H1 (cell line): ENCODE results near the gene CMPK2. TPM values are rescaled to one million over a fixed set of nuclear protein-coding genes. Genes with fewer than 3 reads are reported as not detected.

Experiments
- ASH2L ChIP-seq: fragments of 200-600, 300-600 bp; sonication (generic); IDR thresholded peaks from one replicate; pipeline ENCODE4 v1.7.1; 2017; ENCODE audit warnings: low read length
- CBX8 ChIP-seq: fragments of 300-800, 300-1000 bp; sonication (generic); IDR thresholded peaks from 2 replicates; pipeline ENCODE4 v1.7.1; 2016; ENCODE audit warnings: low read depth, low read length, borderline replicate concordance
- CTBP2 ChIP-seq: IDR thresholded peaks from 2 replicates; pipeline ENCODE4 v1.7.0; 2011; ENCODE audit warnings: borderline replicate concordance, mild to moderate bottlenecking, moderate library complexity, mixed read lengths, low read length; ENCODE audit not compliant: insufficient read depth, insufficient read length
- EP300 ChIP-seq, 2 experiments: IDR thresholded peaks; 1 replicate in 1 of 2; 2 replicates in 1 of 2; pipeline ENCODE4 v1.6.1; 2011 to 2012; ENCODE audit warnings: low read depth in 2 of 2, low read length in 2 of 2, mild to moderate bottlenecking in 2 of 2, borderline replicate concordance in 1 of 2, inconsistent platforms in 1 of 2, moderate library complexity in 1 of 2
- FOSL1 ChIP-seq: IDR thresholded peaks from 2 replicates; pipeline ENCODE4 v1.6.1; 2011; ENCODE audit warnings: mild to moderate bottlenecking, low read depth, low read length, moderate library complexity; ENCODE audit not compliant: insufficient read depth
- JUND ChIP-seq: IDR thresholded peaks from 2 replicates; pipeline ENCODE4 v1.6.1; 2011; ENCODE audit warnings: mild to moderate bottlenecking, improper control_type of control experiment, low read length
- NRF1 ChIP-seq: IDR thresholded peaks from 2 replicates; pipeline ENCODE4 v1.6.1; 2011; ENCODE audit warnings: mild to moderate bottlenecking, low read depth, low read length, improper control_type of control experiment
- SIRT6 ChIP-seq: IDR thresholded peaks from one replicate; pipeline ENCODE4 v1.7.1; 2012; ENCODE audit warnings: low read length, inconsistent platforms
- polyA plus RNA-seq, 7 experiments: library from polyadenylated mRNA; depleted of rRNA in 3 of 7; stranded (reverse) in 5 of 7; unstranded in 2 of 7; fragments of >200 nt in 5 of 7; fragments of 200-250 nt in 2 of 7; gene quantifications; 1 replicate in 5 of 7; 2 replicates in 1 of 7; 4 replicates in 1 of 7; pipeline versions ENCODE4 v1.2.1 to v1.2.3, GENCODE V29; 2011 to 2013; ENCODE audit warnings: missing spikeins in 2 of 7, mixed read lengths in 2 of 7
- total RNA-seq: library from RNA; stranded (reverse); fragmentation: NEBNext Ultra II Directional; extraction: Animal tissue kit (Norgen Biotek cat#: 25700); gene quantifications from 2 replicates; pipeline ENCODE4 v1.2.1, GENCODE V29; 2021
- TF ChIP-seq, protein P1 (sequence below): fragments of 300-600 bp; sonication (generic); IDR thresholded peaks from 2 replicates; pipeline ENCODE4 v1.7.1; 2012; ENCODE audit warnings: low read length, moderate library complexity, mild to moderate bottlenecking, inconsistent platforms; ENCODE audit not compliant: insufficient replicate concordance

CMPK2 gene
- total and polyA plus RNA-seq, 2 of the 8 experiments (the other 6 are each of a cell fraction or from before 2014, with no cell fraction given), result 0.28 to 0.53 TPM

DNA sequence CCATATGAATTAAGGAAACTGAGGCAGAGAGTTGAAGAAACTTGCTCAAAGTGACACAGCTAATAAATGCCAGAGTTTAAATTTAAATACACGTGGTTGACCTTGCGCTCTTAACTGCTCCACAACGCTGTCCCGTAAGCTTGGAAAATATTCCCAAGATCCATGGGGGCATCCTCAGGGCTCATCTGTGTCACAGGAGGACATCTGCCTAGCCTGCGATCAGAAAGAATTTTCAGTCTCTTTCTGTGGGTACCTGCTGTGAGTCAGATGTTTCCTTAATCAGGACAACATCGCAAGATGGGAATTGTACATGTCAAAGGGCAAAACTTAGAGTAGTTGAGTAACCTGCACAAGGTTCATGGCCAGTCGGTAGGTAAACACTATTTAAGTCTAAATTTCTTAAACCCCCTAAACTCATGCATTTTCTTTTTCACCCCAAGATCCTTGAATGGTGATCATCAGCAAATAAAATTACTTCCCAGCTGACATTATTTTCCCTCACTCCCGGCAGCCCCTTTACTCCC, 1.4 kb downstream of the CMPK2 start (continued):
- TF ChIP-seq, protein P1, sequence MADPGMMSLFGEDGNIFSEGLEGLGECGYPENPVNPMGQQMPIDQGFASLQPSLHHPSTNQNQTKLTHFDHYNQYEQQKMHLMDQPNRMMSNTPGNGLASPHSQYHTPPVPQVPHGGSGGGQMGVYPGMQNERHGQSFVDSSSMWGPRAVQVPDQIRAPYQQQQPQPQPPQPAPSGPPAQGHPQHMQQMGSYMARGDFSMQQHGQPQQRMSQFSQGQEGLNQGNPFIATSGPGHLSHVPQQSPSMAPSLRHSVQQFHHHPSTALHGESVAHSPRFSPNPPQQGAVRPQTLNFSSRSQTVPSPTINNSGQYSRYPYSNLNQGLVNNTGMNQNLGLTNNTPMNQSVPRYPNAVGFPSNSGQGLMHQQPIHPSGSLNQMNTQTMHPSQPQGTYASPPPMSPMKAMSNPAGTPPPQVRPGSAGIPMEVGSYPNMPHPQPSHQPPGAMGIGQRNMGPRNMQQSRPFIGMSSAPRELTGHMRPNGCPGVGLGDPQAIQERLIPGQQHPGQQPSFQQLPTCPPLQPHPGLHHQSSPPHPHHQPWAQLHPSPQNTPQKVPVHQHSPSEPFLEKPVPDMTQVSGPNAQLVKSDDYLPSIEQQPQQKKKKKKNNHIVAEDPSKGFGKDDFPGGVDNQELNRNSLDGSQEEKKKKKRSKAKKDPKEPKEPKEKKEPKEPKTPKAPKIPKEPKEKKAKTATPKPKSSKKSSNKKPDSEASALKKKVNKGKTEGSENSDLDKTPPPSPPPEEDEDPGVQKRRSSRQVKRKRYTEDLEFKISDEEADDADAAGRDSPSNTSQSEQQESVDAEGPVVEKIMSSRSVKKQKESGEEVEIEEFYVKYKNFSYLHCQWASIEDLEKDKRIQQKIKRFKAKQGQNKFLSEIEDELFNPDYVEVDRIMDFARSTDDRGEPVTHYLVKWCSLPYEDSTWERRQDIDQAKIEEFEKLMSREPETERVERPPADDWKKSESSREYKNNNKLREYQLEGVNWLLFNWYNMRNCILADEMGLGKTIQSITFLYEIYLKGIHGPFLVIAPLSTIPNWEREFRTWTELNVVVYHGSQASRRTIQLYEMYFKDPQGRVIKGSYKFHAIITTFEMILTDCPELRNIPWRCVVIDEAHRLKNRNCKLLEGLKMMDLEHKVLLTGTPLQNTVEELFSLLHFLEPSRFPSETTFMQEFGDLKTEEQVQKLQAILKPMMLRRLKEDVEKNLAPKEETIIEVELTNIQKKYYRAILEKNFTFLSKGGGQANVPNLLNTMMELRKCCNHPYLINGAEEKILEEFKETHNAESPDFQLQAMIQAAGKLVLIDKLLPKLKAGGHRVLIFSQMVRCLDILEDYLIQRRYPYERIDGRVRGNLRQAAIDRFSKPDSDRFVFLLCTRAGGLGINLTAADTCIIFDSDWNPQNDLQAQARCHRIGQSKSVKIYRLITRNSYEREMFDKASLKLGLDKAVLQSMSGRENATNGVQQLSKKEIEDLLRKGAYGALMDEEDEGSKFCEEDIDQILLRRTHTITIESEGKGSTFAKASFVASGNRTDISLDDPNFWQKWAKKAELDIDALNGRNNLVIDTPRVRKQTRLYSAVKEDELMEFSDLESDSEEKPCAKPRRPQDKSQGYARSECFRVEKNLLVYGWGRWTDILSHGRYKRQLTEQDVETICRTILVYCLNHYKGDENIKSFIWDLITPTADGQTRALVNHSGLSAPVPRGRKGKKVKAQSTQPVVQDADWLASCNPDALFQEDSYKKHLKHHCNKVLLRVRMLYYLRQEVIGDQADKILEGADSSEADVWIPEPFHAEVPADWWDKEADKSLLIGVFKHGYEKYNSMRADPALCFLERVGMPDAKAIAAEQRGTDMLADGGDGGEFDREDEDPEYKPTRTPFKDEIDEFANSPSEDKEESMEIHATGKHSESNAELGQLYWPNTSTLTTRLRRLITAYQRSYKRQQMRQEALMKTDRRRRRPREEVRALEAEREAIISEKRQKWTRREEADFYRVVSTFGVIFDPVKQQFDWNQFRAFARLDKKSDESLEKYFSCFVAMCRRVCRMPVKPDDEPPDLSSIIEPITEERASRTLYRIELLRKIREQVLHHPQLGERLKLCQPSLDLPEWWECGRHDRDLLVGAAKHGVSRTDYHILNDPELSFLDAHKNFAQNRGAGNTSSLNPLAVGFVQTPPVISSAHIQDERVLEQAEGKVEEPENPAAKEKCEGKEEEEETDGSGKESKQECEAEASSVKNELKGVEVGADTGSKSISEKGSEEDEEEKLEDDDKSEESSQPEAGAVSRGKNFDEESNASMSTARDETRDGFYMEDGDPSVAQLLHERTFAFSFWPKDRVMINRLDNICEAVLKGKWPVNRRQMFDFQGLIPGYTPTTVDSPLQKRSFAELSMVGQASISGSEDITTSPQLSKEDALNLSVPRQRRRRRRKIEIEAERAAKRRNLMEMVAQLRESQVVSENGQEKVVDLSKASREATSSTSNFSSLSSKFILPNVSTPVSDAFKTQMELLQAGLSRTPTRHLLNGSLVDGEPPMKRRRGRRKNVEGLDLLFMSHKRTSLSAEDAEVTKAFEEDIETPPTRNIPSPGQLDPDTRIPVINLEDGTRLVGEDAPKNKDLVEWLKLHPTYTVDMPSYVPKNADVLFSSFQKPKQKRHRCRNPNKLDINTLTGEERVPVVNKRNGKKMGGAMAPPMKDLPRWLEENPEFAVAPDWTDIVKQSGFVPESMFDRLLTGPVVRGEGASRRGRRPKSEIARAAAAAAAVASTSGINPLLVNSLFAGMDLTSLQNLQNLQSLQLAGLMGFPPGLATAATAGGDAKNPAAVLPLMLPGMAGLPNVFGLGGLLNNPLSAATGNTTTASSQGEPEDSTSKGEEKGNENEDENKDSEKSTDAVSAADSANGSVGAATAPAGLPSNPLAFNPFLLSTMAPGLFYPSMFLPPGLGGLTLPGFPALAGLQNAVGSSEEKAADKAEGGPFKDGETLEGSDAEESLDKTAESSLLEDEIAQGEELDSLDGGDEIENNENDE, result no peak
- TF ChIP-seq JUND, result no peak
- TF ChIP-seq SIRT6, result no peak
- TF ChIP-seq EP300 (IDR thresholded peaks at IDR 0.05; ENCODE audit: borderline replicate concordance in 1 of 2, low read depth in 2 of 2, low read length in 2 of 2), result no peak
- no peak for TF ChIP-seq CBX8
- TF ChIP-seq NRF1, result no peak
- no peak for TF ChIP-seq CTBP2
- no peak for TF ChIP-seq FOSL1
- TF ChIP-seq ASH2L, result no peak
